GM18502 (cell line): ENCODE measurements around the gene STARD10.

Experiments
- ATAC-seq: cut with Tn5 transposase; IDR thresholded peaks from one replicate; pipeline ENCODE4 v1.9.1; 2021; ENCODE audit warnings: mild to moderate bottlenecking; ENCODE audit not compliant: unreplicated experiment, poor library complexity

STARD10 gene

GRCh38 chr11:72782081-72782920, 11.5 kb downstream of the STARD10 start:
- peak; percentile 27 for ATAC-seq

GRCh38 chr11:72781313-72782080, 12.3 kb downstream of the STARD10 start:
- ATAC-seq = peak; percentile 63

- no peak for ATAC-seq
These were observed 12.9 kb downstream of the STARD10 start for GRCh38 chr11:72781063-72781312.

GRCh38 chr11:72780296-72781062, 13.4 kb downstream of the STARD10 start:
- ATAC-seq = no peak

- no peak for ATAC-seq
These were observed 14.2 kb downstream of the STARD10 start for GRCh38 chr11:72779495-72780128.

GRCh38 chr11:72778535-72779494, 15.0 kb downstream of the STARD10 start:
- no peak for ATAC-seq

- no peak for ATAC-seq
These were observed 16.0 kb downstream of the STARD10 start for GRCh38 chr11:72777755-72778278.

- ATAC-seq = no peak
These were observed 16.7 kb downstream of the STARD10 start for GRCh38 chr11:72776844-72777754.

- no peak for ATAC-seq
These were observed 17.6 kb downstream of the STARD10 start for GRCh38 chr11:72776117-72776843.

GRCh38 chr11:72775288-72776110, 18.3 kb downstream of the STARD10 start:
- ATAC-seq = no peak

- ATAC-seq = no peak
These were observed 19.3 kb downstream of the STARD10 start for GRCh38 chr11:72774499-72774898.

- no peak for ATAC-seq
These were observed 20.2 kb downstream of the STARD10 start for GRCh38 chr11:72773696-72774095.

- no peak for ATAC-seq
These were observed 20.6 kb downstream of the STARD10 start for GRCh38 chr11:72773291-72773690.

- ATAC-seq = no peak
These were observed 21.8 kb downstream of the STARD10 start for GRCh38 chr11:72772059-72772458.

GRCh38 chr11:72771507-72771906, 22.3 kb downstream of the STARD10 start:
- ATAC-seq = no peak

GRCh38 chr11:72770799-72771198, 23.0 kb downstream of the STARD10 start:
- no peak for ATAC-seq

- no peak for ATAC-seq
These were observed 24.2 kb downstream of the STARD10 start for GRCh38 chr11:72769680-72770079.
